Kidney (tissue), 14 donors: ENCODE measurements around the gene RETSAT. TPM values are rescaled to one million over a fixed set of nuclear protein-coding genes. Genes with fewer than 3 reads are reported as not detected.

Experiments used
- DNase-seq, 5 donors: peaks; one replicate each; pipeline ENCODE4 v3.0.0-alpha.2; 2013 to 2020
- FAIRE-seq: peaks from 2 replicates; lab custom pipeline; 2012; peaks lifted over from hg19 to GRCh38; lab: Jason Lieb, UNC
- H3K27ac ChIP-seq, 2 donors: one replicate each; pipeline ENCODE4 v1.7.0; 2013; ENCODE audit warnings: low read depth in 2 of 2, low read length in 2 of 2, inconsistent platforms in 1 of 2
- H3K27me3 ChIP-seq: one replicate; pipeline ENCODE4 v1.7.1; 2013; ENCODE audit warnings: low read length, inconsistent platforms; ENCODE audit not compliant: control insufficient read depth, insufficient read depth
- H3K36me3 ChIP-seq, 3 donors: one replicate each; pipeline versions ENCODE4 v1.7.0 to v1.7.1; 2013; ENCODE audit warnings: low read length in 3 of 3, control low read depth in 1 of 3, inconsistent platforms in 1 of 3; ENCODE audit not compliant: insufficient read depth in 3 of 3, control insufficient read depth in 2 of 3
- H3K4me1 ChIP-seq, 3 donors: one replicate each; pipeline versions ENCODE4 v1.7.0 to v1.7.1; 2013; ENCODE audit warnings: low read length in 3 of 3, inconsistent platforms in 1 of 3, low read depth in 1 of 3; ENCODE audit not compliant: control insufficient read depth in 2 of 3, insufficient read depth in 2 of 3
- H3K4me3 ChIP-seq, 3 donors: one replicate each; pipeline versions ENCODE4 v1.7.0 to v1.8.1; 2013; ENCODE audit warnings: low read length in 3 of 3, control low read depth in 1 of 3, inconsistent platforms in 1 of 3
- H3K9ac ChIP-seq, 3 donors: one replicate each; pipeline versions ENCODE4 v1.7.0 to v1.7.1; 2013; ENCODE audit warnings: low read length in 3 of 3, control low read depth in 1 of 3, inconsistent platforms in 1 of 3
- H3K9me3 ChIP-seq, 3 donors: one replicate each; pipeline versions ENCODE4 v1.7.0 to v1.7.1; 2013; ENCODE audit warnings: low read length in 3 of 3, control low read depth in 1 of 3, inconsistent platforms in 1 of 3; ENCODE audit not compliant: control insufficient read depth in 2 of 3, insufficient read depth in 1 of 3
- intact Hi-C: fragments of 100-400 bp; cut with DNase I; formaldehyde crosslinking; loops from one replicate; pipeline ENCODE4 v1.11.1; 2022
- polyA plus RNA-seq: library from polyadenylated mRNA; stranded (reverse); fragments of 350-450 nt; fragmentation: Illumina TruSeq; extraction: RNeasy Lipid Tissue Mini Kit (QIAGEN cat#74804); gene quantifications from one replicate; pipeline ENCODE4 v1.2.3, GENCODE V29; 2014; ENCODE audit warnings: low read depth, low replicate concordance; ENCODE audit not compliant: insufficient read depth
- total RNA-seq: library from RNA; stranded (reverse); fragmentation: NEBNext Ultra II Directional; extraction: Animal tissue kit (Norgen Biotek cat#: 25700); gene quantifications from one replicate; pipeline ENCODE4 v1.2.1, GENCODE V29; 2021
- TF ChIP-seq, protein P1 (sequence below): IDR thresholded peaks from 3 replicates; pipeline ENCODE4 v1.5.1; 2012; ENCODE audit warnings: mild to moderate bottlenecking, moderate library complexity, borderline replicate concordance; ENCODE audit not compliant: insufficient read depth; ENCODE audit errors: extremely low read depth
- donor health status: control.
- donor health status: control.
- donor health status: control.
- donor health status: control.
- donor health status: control.
- donor health status: DM: yes; HTN: yes; CAD: no.
- donor health status: Normal renal cell carcinoma (clear cell type).

RETSAT gene
- total and polyA plus RNA-seq, 2 donors from 2014 or later: 42.9 to 53.9 TPM

DNA sequence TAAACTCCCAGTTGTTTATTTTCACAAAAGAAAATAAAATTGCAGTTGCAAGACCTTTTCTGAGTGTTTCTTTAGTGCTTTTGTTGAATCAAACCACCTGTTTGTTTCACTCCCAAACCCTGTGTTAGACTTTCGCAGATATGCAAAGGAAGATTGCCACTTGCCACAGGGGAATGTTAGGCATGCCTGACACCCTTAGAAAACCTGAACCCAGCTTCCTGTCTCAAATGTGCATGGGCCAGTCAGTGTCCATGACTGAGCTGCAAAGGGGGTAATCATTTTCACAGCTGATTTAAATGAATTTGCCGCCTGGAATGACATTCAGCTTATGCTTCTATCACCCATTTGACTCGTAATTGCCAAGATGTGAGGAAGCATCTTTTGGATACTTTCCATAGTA is 44.0 kb downstream of the RETSAT start:
- TF ChIP-seq, protein P1, sequence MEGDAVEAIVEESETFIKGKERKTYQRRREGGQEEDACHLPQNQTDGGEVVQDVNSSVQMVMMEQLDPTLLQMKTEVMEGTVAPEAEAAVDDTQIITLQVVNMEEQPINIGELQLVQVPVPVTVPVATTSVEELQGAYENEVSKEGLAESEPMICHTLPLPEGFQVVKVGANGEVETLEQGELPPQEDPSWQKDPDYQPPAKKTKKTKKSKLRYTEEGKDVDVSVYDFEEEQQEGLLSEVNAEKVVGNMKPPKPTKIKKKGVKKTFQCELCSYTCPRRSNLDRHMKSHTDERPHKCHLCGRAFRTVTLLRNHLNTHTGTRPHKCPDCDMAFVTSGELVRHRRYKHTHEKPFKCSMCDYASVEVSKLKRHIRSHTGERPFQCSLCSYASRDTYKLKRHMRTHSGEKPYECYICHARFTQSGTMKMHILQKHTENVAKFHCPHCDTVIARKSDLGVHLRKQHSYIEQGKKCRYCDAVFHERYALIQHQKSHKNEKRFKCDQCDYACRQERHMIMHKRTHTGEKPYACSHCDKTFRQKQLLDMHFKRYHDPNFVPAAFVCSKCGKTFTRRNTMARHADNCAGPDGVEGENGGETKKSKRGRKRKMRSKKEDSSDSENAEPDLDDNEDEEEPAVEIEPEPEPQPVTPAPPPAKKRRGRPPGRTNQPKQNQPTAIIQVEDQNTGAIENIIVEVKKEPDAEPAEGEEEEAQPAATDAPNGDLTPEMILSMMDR: no peak
- Histone ChIP-seq H3K4me3 (no peak overlapping the region), H3K27ac (no peak overlapping the region), H3K36me3 (no peaks in the 10 kb centered on the region), H3K9me3 (no peaks in the 10 kb centered on the region), H3K4me1 (peaks cover 12% of the 10 kb centered on the region in 3 donors), H3K27me3 (no peaks in the 10 kb centered on the region), H3K9ac (no peak overlapping the region)
- intact Hi-C loops: no loop called here
- DNase-seq: peak in 1 of 5 donors; percentile 58
- no peak for FAIRE-seq

- H3K4me3 ChIP-seq: no peak overlapping the region
- no peaks in the 10 kb centered on the region for H3K9me3 ChIP-seq
- H3K27me3 ChIP-seq: no peaks in the 10 kb centered on the region
- TF ChIP-seq, protein P1: no peak
- intact Hi-C loops: loop anchor here (10.0 kb wide), 1 partner anchor 245 kb away; no protein-coding TSS in a partner anchor
- no peak for FAIRE-seq
- H3K4me1 ChIP-seq: peaks cover 12% of the 10 kb centered on the region in 3 donors
- peak in 1 of 5 donors; percentile 23 for DNase-seq
- no peaks in the 10 kb centered on the region for H3K36me3 ChIP-seq
- peak overlapping the region; percentile 54 to 65 for H3K27ac ChIP-seq
- peak overlapping the region in 1 of 3 donors; percentile 34 for H3K9ac ChIP-seq
Observed at GRCh38 chr2:85309699-85310321, 44.5 kb downstream of the RETSAT start.

GRCh38 chr2:85308896-85309555 is 45.3 kb downstream of the RETSAT start:
- Histone ChIP-seq H3K36me3 (no peaks in the 10 kb centered on the region), H3K27ac (peak overlapping the region; percentile 65 to 76), H3K4me3 (peak overlapping the region in 2 of 3 donors; percentile 52 to 63), H3K27me3 (no peaks in the 10 kb centered on the region), H3K9me3 (no peaks in the 10 kb centered on the region), H3K4me1 (peaks cover 12% of the 10 kb centered on the region in 3 donors), H3K9ac (peak overlapping the region in 1 of 3 donors; percentile 34)
- DNase-seq: peak; percentile 95 to 96 (median 96)
- intact Hi-C loops: loop anchor here (10.0 kb wide), 1 partner anchor 244 kb away; no protein-coding TSS in a partner anchor
- TF ChIP-seq, protein P1: no peak
- no peak for FAIRE-seq
